HUES64 (cell line): Measurements from ENCODE around the gene SLC25A21.

Experiments used
- H3K27ac ChIP-seq: 2 replicates; pipeline ENCODE4 v1.7.0; 2013; ENCODE audit warnings: low read depth, low read length, inconsistent platforms
- H3K27me3 ChIP-seq: 2 replicates; pipeline ENCODE4 v1.6.1; 2013; ENCODE audit warnings: mild to moderate bottlenecking, low read length; ENCODE audit not compliant: insufficient read depth
- H3K36me3 ChIP-seq: 2 replicates; pipeline ENCODE4 v1.6.1; 2013; ENCODE audit warnings: mild to moderate bottlenecking, low read length; ENCODE audit not compliant: insufficient read depth
- H3K4me1 ChIP-seq: 2 replicates; pipeline ENCODE4 v1.6.1; 2013; ENCODE audit warnings: mild to moderate bottlenecking, low read length, moderate library complexity; ENCODE audit not compliant: insufficient read depth
- H3K4me3 ChIP-seq: 2 replicates; pipeline ENCODE4 v1.5.1; 2013; ENCODE audit warnings: mild to moderate bottlenecking, low read length, moderate library complexity
- H3K9ac ChIP-seq: 2 replicates; pipeline ENCODE4 v1.6.1; 2013; ENCODE audit warnings: mild to moderate bottlenecking, low read depth, low read length
- H3K9me3 ChIP-seq: 2 replicates; pipeline ENCODE4 v1.6.1; 2013; ENCODE audit warnings: low read depth, low read length; ENCODE audit not compliant: insufficient read depth
- WGBS: fragments of 150-250, 120-280 bp; methylation state at CpG from one replicate; pipeline ENCODE4 v1.1.7; 2013; ENCODE audit warnings: missing lambda C conversion rate; 5-methylcytosine and 5-hydroxymethylcytosine counted together

Gene SLC25A21

GRCh38 chr14:37057776-37058175, 114.6 kb downstream of the SLC25A21 start:
- Histone ChIP-seq H3K4me3 (no peak overlapping the region), H3K9me3 (0 out of 2 replicates have a peak, but pooled peaks cover 8% of the 10 kb centered on the region), H3K4me1 (peaks cover 31% of the 10 kb centered on the region), H3K27ac (no peak overlapping the region), H3K36me3 (no peaks in the 10 kb centered on the region), H3K9ac (no peak overlapping the region), H3K27me3 (no peaks in the 10 kb centered on the region)
- 85% methylated on average over 1 of the region's 3 CpGs for WGBS

DNA sequence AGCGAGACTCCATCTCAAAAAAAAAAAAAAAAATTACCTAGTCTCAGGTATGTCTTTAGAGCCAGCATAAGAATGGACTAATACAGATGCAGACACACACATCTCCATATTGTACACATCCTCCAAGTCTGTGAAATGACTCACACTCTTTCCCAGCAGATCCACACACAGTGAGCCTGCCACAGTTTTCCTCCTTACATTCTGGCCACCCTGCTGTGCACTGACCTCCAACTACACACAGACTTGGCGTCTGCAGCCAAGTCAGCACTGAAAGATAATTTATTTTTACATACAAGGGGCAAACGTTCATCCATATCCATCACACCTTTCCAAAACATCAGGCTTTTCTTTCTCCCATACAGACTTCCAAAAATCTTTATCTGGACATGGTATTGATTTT, 115.9 kb downstream of the SLC25A21 start:
- H3K36me3 ChIP-seq = no peaks in the 10 kb centered on the region
- H3K4me3 ChIP-seq = no peak overlapping the region
- H3K9me3 ChIP-seq = 0 out of 2 replicates have a peak, but pooled peaks cover 8% of the 10 kb centered on the region
- H3K4me1 ChIP-seq = peaks cover 33% of the 10 kb centered on the region
- no peak overlapping the region for H3K9ac ChIP-seq
- no peak overlapping the region for H3K27ac ChIP-seq
- no peaks in the 10 kb centered on the region for H3K27me3 ChIP-seq
- 71% methylated on average over 3 of the region's 3 CpGs for WGBS

DNA sequence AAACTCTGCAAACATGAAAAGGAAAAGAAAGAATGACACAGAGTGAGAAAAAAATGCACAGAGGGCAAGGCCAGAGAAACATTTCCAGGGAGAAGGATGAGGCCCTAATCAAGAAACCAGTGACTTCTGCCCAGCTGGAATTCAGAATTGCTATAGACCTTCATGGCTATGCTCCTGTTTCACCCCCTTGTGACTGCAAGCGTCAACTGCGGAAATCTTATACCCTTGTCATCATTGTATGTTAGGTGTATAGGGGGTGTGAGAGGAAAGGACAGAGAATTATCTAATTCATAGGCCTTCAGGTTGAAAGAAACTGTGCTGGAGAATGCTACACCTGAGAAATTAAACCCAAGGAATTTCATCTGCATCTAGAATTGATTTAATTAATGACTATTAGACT, 117.5 kb downstream of the SLC25A21 start:
- Histone ChIP-seq H3K9ac (no peak overlapping the region), H3K27me3 (no peaks in the 10 kb centered on the region), H3K9me3 (0 out of 2 replicates have a peak, but pooled peaks cover 8% of the 10 kb centered on the region), H3K4me3 (no peak overlapping the region), H3K36me3 (no peaks in the 10 kb centered on the region), H3K27ac (no peak overlapping the region), H3K4me1 (peaks cover 20% of the 10 kb centered on the region)
- WGBS = 100% methylated on average over 2 of the region's 2 CpGs

DNA sequence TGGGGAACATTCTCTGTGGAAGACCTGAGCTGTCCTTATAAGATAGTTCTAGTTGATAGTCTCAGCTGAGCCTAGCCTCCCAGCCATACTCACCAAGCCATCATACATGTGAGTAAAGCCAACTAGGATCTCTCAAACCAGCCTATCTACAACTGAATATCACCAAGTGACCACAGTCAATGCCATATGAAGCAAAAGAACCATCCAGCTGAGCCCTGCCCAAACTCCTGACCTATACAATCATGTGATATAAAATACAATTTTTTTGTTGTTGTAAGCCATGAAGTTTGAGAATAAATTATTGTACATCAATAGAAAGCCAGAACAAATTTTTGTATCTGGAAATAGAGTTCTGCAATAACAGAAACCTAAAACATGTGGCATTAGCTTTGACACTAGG, 118.3 kb downstream of the SLC25A21 start:
- Histone ChIP-seq H3K9ac (no peak overlapping the region), H3K36me3 (no peaks in the 10 kb centered on the region), H3K27ac (no peak overlapping the region), H3K4me1 (peaks cover 14% of the 10 kb centered on the region), H3K27me3 (no peaks in the 10 kb centered on the region), H3K9me3 (0 out of 2 replicates have a peak, but pooled peaks cover 8% of the 10 kb centered on the region), H3K4me3 (no peak overlapping the region)

GRCh38 chr14:37051680-37052079, 120.7 kb downstream of the SLC25A21 start:
- Histone ChIP-seq H3K27me3 (no peaks in the 10 kb centered on the region), H3K4me3 (no peak overlapping the region), H3K9ac (no peak overlapping the region), H3K27ac (no peak overlapping the region), H3K36me3 (no peaks in the 10 kb centered on the region), H3K4me1 (peaks cover 8% of the 10 kb centered on the region), H3K9me3 (0 out of 2 replicates have a peak, but pooled peaks cover 8% of the 10 kb centered on the region)
- 94% methylated on average over 5 of the region's 5 CpGs for WGBS

DNA sequence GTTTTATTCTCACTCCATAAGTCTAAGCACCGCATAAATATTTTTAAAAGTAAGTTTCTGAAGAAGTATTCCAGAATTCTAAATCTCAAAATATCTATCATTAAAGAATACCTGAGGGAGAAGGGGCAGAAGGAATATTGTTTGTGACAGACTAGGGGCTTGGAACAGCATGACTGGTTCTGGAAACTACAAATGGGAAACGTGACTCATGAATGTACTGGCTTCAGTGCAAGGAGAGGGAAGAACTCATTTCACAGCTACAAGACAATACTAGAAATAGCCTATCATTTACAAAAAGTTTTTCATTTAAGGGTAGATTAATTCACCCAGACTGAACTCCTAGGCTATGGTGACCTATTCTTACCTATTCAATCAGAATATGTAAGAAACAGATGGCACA, 121.3 kb downstream of the SLC25A21 start:
- Histone ChIP-seq H3K27me3 (no peaks in the 10 kb centered on the region), H3K9me3 (0 out of 2 replicates have a peak, but pooled peaks cover 8% of the 10 kb centered on the region), H3K4me3 (no peak overlapping the region), H3K4me1 (peaks cover 4% of the 10 kb centered on the region; the same call in 1 of the 2 replicates), H3K9ac (no peak overlapping the region), H3K27ac (no peak overlapping the region), H3K36me3 (no peaks in the 10 kb centered on the region)
- 73% methylated on average over 1 of the region's 2 CpGs for WGBS

DNA sequence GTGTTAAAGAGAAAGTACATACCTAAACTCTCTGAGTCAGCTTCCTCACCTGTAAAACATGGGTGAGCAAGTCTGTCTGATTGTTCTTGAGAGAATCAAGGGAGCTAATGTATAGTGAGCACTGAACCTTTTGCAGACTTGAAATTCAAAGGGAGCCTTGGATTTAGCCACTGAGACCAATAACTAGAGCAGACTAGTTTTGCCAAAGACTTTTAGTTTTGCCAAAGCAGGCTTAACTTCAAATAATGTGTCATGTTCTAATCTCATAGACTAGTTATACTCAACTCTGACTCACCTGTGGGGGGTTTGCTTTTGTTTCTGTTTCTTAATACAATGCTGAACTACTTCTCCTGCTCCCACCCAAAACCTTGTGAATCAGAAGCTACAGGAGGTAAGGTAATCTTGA, 123.7 kb downstream of the SLC25A21 start:
- no peak overlapping the region for H3K4me3 ChIP-seq
- H3K9me3 ChIP-seq = no peaks in the 10 kb centered on the region
- no peak overlapping the region for H3K27ac ChIP-seq
- H3K36me3 ChIP-seq = no peaks in the 10 kb centered on the region
- no peaks in the 10 kb centered on the region for H3K27me3 ChIP-seq
- peaks cover 4% of the 10 kb centered on the region; the same call in 1 of the 2 replicates for H3K4me1 ChIP-seq
- no peak overlapping the region for H3K9ac ChIP-seq

DNA sequence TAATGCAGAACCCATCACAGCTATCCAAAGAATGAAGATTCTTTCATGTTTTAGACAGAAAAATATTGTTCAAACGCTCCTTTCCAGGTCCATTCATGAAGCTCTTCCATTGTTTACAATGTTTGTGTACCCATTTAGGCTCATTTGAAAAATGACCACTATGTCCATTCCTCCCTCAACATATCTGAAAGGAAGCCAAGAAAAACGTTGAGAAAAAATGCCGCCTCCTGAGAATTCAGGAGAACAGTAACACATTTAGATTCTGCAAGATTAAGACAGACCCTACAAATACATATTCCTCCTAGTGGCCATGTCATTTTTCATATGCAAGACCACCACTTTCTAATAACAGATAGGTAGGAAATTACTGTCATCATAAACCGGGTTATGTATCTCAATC, 124.4 kb downstream of the SLC25A21 start:
- Histone ChIP-seq H3K36me3 (no peaks in the 10 kb centered on the region), H3K4me3 (no peak overlapping the region), H3K27me3 (no peaks in the 10 kb centered on the region), H3K4me1 (peaks cover 4% of the 10 kb centered on the region; the same call in 1 of the 2 replicates), H3K27ac (no peak overlapping the region), H3K9ac (no peak overlapping the region), H3K9me3 (no peaks in the 10 kb centered on the region)
- 91% methylated on average over 4 of the region's 4 CpGs for WGBS

- no peak overlapping the region for H3K9ac ChIP-seq
- H3K4me3 ChIP-seq = no peak overlapping the region
- H3K27ac ChIP-seq = no peak overlapping the region
- WGBS = 97% methylated on average over 4 of the region's 4 CpGs
- peaks cover 4% of the 10 kb centered on the region; the same call in 1 of the 2 replicates for H3K4me1 ChIP-seq
- no peaks in the 10 kb centered on the region for H3K36me3 ChIP-seq
- no peaks in the 10 kb centered on the region for H3K9me3 ChIP-seq
- no peaks in the 10 kb centered on the region for H3K27me3 ChIP-seq
Observed at GRCh38 chr14:37047226-37047625, 125.2 kb downstream of the SLC25A21 start.

GRCh38 chr14:37046815-37047214, 125.6 kb downstream of the SLC25A21 start:
- H3K36me3 ChIP-seq = no peaks in the 10 kb centered on the region
- no peaks in the 10 kb centered on the region for H3K27me3 ChIP-seq
- H3K27ac ChIP-seq = no peak overlapping the region
- WGBS = 94% methylated on average over 2 of the region's 2 CpGs
- no peaks in the 10 kb centered on the region for H3K9me3 ChIP-seq
- no peak overlapping the region for H3K9ac ChIP-seq
- no peak overlapping the region for H3K4me3 ChIP-seq
- H3K4me1 ChIP-seq = peaks cover 4% of the 10 kb centered on the region; the same call in 1 of the 2 replicates

DNA sequence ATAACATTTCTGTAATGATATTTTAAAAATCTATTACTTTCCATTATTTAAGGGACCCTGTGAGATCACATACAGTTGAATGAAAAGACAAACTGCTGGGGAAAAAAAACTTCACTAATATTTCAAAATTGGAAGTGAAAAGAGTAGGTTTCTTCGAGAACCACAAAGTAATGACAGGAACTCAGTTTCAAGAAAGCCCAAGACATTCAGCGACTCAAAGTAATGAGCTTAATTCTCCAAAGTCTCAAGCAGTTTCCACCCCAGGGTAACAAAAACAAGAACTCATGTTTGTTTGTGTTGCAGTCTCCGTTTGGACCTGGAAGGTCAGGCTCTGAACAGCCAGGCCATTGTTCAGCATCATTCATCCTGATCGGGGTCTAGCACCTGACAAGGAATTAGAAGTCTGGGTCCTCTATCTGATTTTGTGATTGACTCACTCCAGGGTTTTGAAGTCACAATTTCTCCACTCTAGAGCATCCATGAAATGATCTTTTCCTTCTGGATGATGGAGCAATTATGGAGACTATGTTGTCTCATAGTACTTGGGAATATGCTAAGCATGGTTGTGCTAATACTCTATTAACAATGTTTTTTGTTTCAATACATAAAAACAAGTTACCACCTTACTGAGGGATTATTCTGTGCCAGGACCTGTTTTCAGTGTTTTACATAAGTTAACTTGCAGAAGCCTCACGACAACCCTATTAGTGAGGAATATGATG, 126.9 kb downstream of the SLC25A21 start:
- Histone ChIP-seq H3K4me1 (no peaks in the 10 kb centered on the region), H3K9ac (no peak overlapping the region), H3K27ac (no peak overlapping the region), H3K27me3 (no peaks in the 10 kb centered on the region), H3K9me3 (no peaks in the 10 kb centered on the region), H3K4me3 (no peak overlapping the region), H3K36me3 (no peaks in the 10 kb centered on the region)
- 91% methylated on average over 5 of the region's 5 CpGs for WGBS
